ENCODE data around the gene NPFFR1.

DNA sequence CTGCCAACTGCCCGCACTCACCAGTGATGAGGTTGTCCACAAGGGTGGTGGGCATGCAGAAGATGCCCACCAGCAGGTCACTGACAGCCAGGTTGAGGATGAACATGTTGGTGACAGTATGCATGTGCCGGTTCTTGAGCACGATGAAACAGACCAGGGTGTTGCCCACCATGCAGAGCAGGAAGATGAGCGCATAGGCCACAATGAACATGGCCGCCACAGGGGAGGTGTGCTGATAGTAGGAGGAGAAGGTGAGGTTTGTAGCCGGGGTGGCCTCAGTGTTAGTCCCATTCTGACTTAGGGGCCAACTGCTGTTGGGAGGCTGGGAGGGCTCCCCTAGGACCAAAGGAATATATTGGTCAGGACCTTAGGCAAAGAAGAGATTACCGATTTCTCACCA is 17.7 kb downstream of the NPFFR1 start:
- TF ChIP-seq, protein P1, sequence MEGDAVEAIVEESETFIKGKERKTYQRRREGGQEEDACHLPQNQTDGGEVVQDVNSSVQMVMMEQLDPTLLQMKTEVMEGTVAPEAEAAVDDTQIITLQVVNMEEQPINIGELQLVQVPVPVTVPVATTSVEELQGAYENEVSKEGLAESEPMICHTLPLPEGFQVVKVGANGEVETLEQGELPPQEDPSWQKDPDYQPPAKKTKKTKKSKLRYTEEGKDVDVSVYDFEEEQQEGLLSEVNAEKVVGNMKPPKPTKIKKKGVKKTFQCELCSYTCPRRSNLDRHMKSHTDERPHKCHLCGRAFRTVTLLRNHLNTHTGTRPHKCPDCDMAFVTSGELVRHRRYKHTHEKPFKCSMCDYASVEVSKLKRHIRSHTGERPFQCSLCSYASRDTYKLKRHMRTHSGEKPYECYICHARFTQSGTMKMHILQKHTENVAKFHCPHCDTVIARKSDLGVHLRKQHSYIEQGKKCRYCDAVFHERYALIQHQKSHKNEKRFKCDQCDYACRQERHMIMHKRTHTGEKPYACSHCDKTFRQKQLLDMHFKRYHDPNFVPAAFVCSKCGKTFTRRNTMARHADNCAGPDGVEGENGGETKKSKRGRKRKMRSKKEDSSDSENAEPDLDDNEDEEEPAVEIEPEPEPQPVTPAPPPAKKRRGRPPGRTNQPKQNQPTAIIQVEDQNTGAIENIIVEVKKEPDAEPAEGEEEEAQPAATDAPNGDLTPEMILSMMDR (IDR thresholded peaks at IDR 0.05 in 4 of 5, conservative IDR thresholded peaks at IDR 0.05 in 1 of 5), result no peak
- no peak for TF ChIP-seq POLR2A (IDR thresholded peaks at IDR 0.05)
